T-cell (primary cell): ENCODE data around the gene TSHZ1. TPM values are rescaled to one million over a fixed set of nuclear protein-coding genes. Genes with fewer than 3 reads are reported as not detected.

Experiments used
- ATAC-seq, 4 experiments: fragments of 200-7000 bp in 3 of 4; fragments of 150-1000 bp in 1 of 4; cut with Tn5 transposase; replicated peaks in 1 of 4; 1 replicate in 3 of 4; 2 replicates in 1 of 4; pipeline ENCODE4 v1.10.0; 2021; ENCODE audit warnings: moderate library complexity in 3 of 4, mild to moderate bottlenecking in 2 of 4, moderate number of reproducible peaks in 1 of 4
- CTCF ChIA-PET, 2 donors: fragments of 300-600 bp; sonication (Branson Sonifier 250); formaldehyde crosslinking; loops; one replicate each; lab custom pipeline; 2022; ENCODE audit warnings: antibody characterized with exemption in 2 of 2; lab: Charles Lee
- POLR2A ChIA-PET, 2 donors: fragments of 300-600 bp; sonication (Branson Sonifier 250); formaldehyde crosslinking; loops; one replicate each; lab custom pipeline; 2022; ENCODE audit warnings: antibody characterized with exemption in 2 of 2; lab: Charles Lee
- DNase-seq, 35 experiments: peaks; one replicate each; pipeline versions ENCODE4 v3.0.0 to v3.0.0-alpha.2; 2013 to 2023
- H3K27ac ChIP-seq: one replicate; pipeline ENCODE4 v1.5.1; 2013; ENCODE audit warnings: low read length
- H3K27me3 ChIP-seq, 2 experiments: replicated peaks in 1 of 2; 1 replicate in 1 of 2; 2 replicates in 1 of 2; pipeline versions ENCODE4 v1.6.1 to v1.7.0; 2013; ENCODE audit warnings: low read length in 1 of 2, mixed read lengths in 1 of 2; ENCODE audit not compliant: control insufficient read depth in 2 of 2, insufficient read depth in 2 of 2; ENCODE audit errors: extremely low read depth in 1 of 2
- H3K36me3 ChIP-seq, 2 donors: 1 replicate in 1 of 2; 2 replicates in 1 of 2; pipeline versions ENCODE4 v1.6.1 to v1.7.0; 2013; ENCODE audit warnings: low read length in 1 of 2; ENCODE audit not compliant: control insufficient read depth in 2 of 2, insufficient read depth in 1 of 2; ENCODE audit errors: extremely low read depth in 1 of 2
- H3K4me1 ChIP-seq, 2 experiments: 1 replicate in 1 of 2; 2 replicates in 1 of 2; pipeline versions ENCODE4 v1.6.1 to v1.7.0; 2013; ENCODE audit warnings: low read length in 2 of 2, mixed read lengths in 1 of 2; ENCODE audit not compliant: insufficient read depth in 2 of 2, control insufficient read depth in 1 of 2; ENCODE audit errors: extremely low read depth in 1 of 2
- H3K4me3 ChIP-seq, 2 donors: 1 replicate in 1 of 2; 2 replicates in 1 of 2; pipeline versions ENCODE4 v1.5.1 to v1.7.0; 2013; ENCODE audit warnings: mild to moderate bottlenecking in 2 of 2, low read length in 1 of 2, moderate library complexity in 1 of 2; ENCODE audit not compliant: control insufficient read depth in 1 of 2; ENCODE audit errors: extremely low read depth in 1 of 2
- H3K9me3 ChIP-seq: 2 replicates; pipeline ENCODE4 v1.7.0; 2013
- H3K27ac Mint-ChIP-seq, 2 donors: one replicate each; pipeline ENCODE4 v1.8.0; 2020 to 2021; ENCODE audit warnings: mild to moderate bottlenecking in 2 of 2, mixed read lengths in 2 of 2
- H3K27me3 Mint-ChIP-seq, 2 donors: one replicate each; pipeline ENCODE4 v1.8.0; 2021 to 2022; ENCODE audit warnings: mixed read lengths in 2 of 2
- H3K36me3 Mint-ChIP-seq: one replicate; pipeline ENCODE4 v1.8.0; 2021; ENCODE audit warnings: mixed read lengths
- H3K4me1 Mint-ChIP-seq, 3 donors: one replicate each; pipeline ENCODE4 v1.8.0; 2020 to 2022; ENCODE audit warnings: mixed read lengths in 3 of 3, mild to moderate bottlenecking in 1 of 3
- H3K4me3 Mint-ChIP-seq, 3 donors: one replicate each; pipeline ENCODE4 v1.8.0; 2020 to 2022; ENCODE audit warnings: mild to moderate bottlenecking in 3 of 3, mixed read lengths in 3 of 3, moderate library complexity in 3 of 3
- H3K9me3 Mint-ChIP-seq, 3 donors: one replicate each; pipeline ENCODE4 v1.8.0; 2020 to 2022; ENCODE audit warnings: mixed read lengths in 3 of 3
- WGBS: methylation state at CpG from one replicate; pipeline ENCODE4 v1.1.5; 2013; ENCODE audit warnings: missing lambda C conversion rate; ENCODE audit not compliant: insufficient coverage; 5-methylcytosine and 5-hydroxymethylcytosine counted together
- total RNA-seq, 35 experiments: library from RNA in 6 of 35; stranded (reverse) in 6 of 35; fragments of 120-200 nt in 1 of 35; gene quantifications; one replicate each; pipeline versions ENCODE4 v1.2.1 to v1.2.4 and lab custom pipeline; 2013 to 2026

Gene TSHZ1
- total RNA-seq, 5 donors from 2014 or later (not counting 1 experiment from before 2014, with no cell fraction given): 26.5 to 31.3 (median 28.2) TPM

GRCh38 chr18:75317300-75317699 is 106.7 kb downstream of the TSHZ1 start:
- Mint-ChIP-seq H3K36me3 (no peaks in the 10 kb centered on the region), H3K4me3 (no peak overlapping the region), H3K27me3 (peaks cover 0 to 7% of the 10 kb centered on the region in 2 donors), H3K27ac (no peak overlapping the region), H3K9me3 (no peaks in the 10 kb centered on the region), H3K4me1 (no peaks in the 10 kb centered on the region)
- ChIA-PET POLR2A (no interaction called here), CTCF (interaction anchor here in 1 of 2 donors (0.7 kb wide), 1 partner anchor 145 kb away, joined by 3 read pairs; no protein-coding TSS in a partner anchor)
- Histone ChIP-seq H3K27ac (no peak overlapping the region), H3K4me3 (no peak overlapping the region), H3K36me3 (no peaks in the 10 kb centered on the region), H3K9me3 (no peaks in the 10 kb centered on the region), H3K27me3 (peaks cover 0 to 20% of the 10 kb centered on the region in 2 experiments), H3K4me1 (no peaks in the 10 kb centered on the region)
- WGBS: 95% methylated on average over 15 of the region's 17 CpGs
- ATAC-seq: no peak
- no peak for DNase-seq

GRCh38 chr18:75317703-75318102 is 107.1 kb downstream of the TSHZ1 start:
- 88% methylated on average over 5 of the region's 11 CpGs for WGBS
- H3K4me3 Mint-ChIP-seq: no peak overlapping the region

GRCh38 chr18:75319905-75320304 is 109.3 kb downstream of the TSHZ1 start:
- H3K4me1 ChIP-seq: no peaks in the 10 kb centered on the region
- POLR2A ChIA-PET: no interaction called here
- DNase-seq (no peak), ATAC-seq (no peak)
- Mint-ChIP-seq H3K4me3 (no peak overlapping the region), H3K36me3 (no peaks in the 10 kb centered on the region), H3K27me3 (peaks cover 0 to 10% of the 10 kb centered on the region in 2 donors), H3K9me3 (peaks cover 0 to 1% (median 0%) of the 10 kb centered on the region in 3 donors), H3K4me1 (no peaks in the 10 kb centered on the region), H3K27ac (no peak overlapping the region)
- no peaks in the 10 kb centered on the region for H3K9me3 ChIP-seq
- no peak overlapping the region for H3K27ac ChIP-seq
- CTCF ChIA-PET: no interaction called here
- WGBS: 83% methylated on average over 2 of the region's 9 CpGs
- peaks cover 0 to 27% of the 10 kb centered on the region in 2 experiments for H3K27me3 ChIP-seq
- H3K4me3 ChIP-seq: no peak overlapping the region
- no peaks in the 10 kb centered on the region for H3K36me3 ChIP-seq

More at GRCh38 chr18:75317703-75318102, 107.1 kb downstream of the TSHZ1 start:
- H3K9me3 Mint-ChIP-seq: no peaks in the 10 kb centered on the region
- Histone ChIP-seq H3K9me3 (no peaks in the 10 kb centered on the region), H3K36me3 (no peaks in the 10 kb centered on the region), H3K27me3 (peaks cover 0 to 23% of the 10 kb centered on the region in 2 experiments), H3K4me3 (no peak overlapping the region), H3K4me1 (no peaks in the 10 kb centered on the region), H3K27ac (no peak overlapping the region)
- ATAC-seq (no peak), DNase-seq (no peak)
- POLR2A ChIA-PET: no interaction called here
- peaks cover 0 to 7% of the 10 kb centered on the region in 2 donors for H3K27me3 Mint-ChIP-seq
- no peaks in the 10 kb centered on the region for H3K4me1 Mint-ChIP-seq
- no peak overlapping the region for H3K27ac Mint-ChIP-seq
- no peaks in the 10 kb centered on the region for H3K36me3 Mint-ChIP-seq
- CTCF ChIA-PET: no interaction called here

GRCh38 chr18:75320506-75320905 is 109.9 kb downstream of the TSHZ1 start:
- H3K9me3 ChIP-seq: no peaks in the 10 kb centered on the region
- no peak overlapping the region for H3K27ac ChIP-seq
- DNase-seq: no peak
- CTCF ChIA-PET: no interaction called here
- no peak overlapping the region for H3K27ac Mint-ChIP-seq
- peaks cover 0 to 10% of the 10 kb centered on the region in 2 donors for H3K27me3 Mint-ChIP-seq
- no peak overlapping the region for H3K4me3 Mint-ChIP-seq
- peaks cover 5 to 7% (median 5%) of the 10 kb centered on the region in 3 donors for H3K9me3 Mint-ChIP-seq
- no peaks in the 10 kb centered on the region for H3K4me1 ChIP-seq
- peaks cover 0 to 27% of the 10 kb centered on the region in 2 experiments for H3K27me3 ChIP-seq
- POLR2A ChIA-PET: no interaction called here
- no peak overlapping the region for H3K4me3 ChIP-seq
- no peaks in the 10 kb centered on the region for H3K4me1 Mint-ChIP-seq
- WGBS: no CpG with 5 or more reads among the region's 9 CpGs
- no peaks in the 10 kb centered on the region for H3K36me3 Mint-ChIP-seq
- ATAC-seq: no peak
- no peaks in the 10 kb centered on the region for H3K36me3 ChIP-seq

- ChIA-PET POLR2A (no interaction called here), CTCF (no interaction called here)
- Mint-ChIP-seq H3K4me1 (no peaks in the 10 kb centered on the region), H3K4me3 (no peak overlapping the region), H3K36me3 (no peaks in the 10 kb centered on the region), H3K27ac (no peak overlapping the region), H3K9me3 (peaks cover 11 to 15% (median 13%) of the 10 kb centered on the region in 3 donors), H3K27me3 (peaks cover 0 to 10% of the 10 kb centered on the region in 2 donors)
- DNase-seq: no peak
- Histone ChIP-seq H3K4me1 (no peaks in the 10 kb centered on the region), H3K36me3 (no peaks in the 10 kb centered on the region), H3K4me3 (no peak overlapping the region), H3K9me3 (no peaks in the 10 kb centered on the region), H3K27me3 (peaks cover 0 to 25% of the 10 kb centered on the region in 2 experiments), H3K27ac (no peak overlapping the region)
- WGBS: 80% methylated on average over 6 of the region's 6 CpGs
- no peak for ATAC-seq
Observed at GRCh38 chr18:75321431-75321830, 110.8 kb downstream of the TSHZ1 start.

GRCh38 chr18:75322206-75322605 is 111.6 kb downstream of the TSHZ1 start:
- Histone ChIP-seq H3K36me3 (no peaks in the 10 kb centered on the region), H3K4me1 (no peaks in the 10 kb centered on the region), H3K27me3 (peaks cover 0 to 19% of the 10 kb centered on the region in 2 experiments), H3K27ac (no peak overlapping the region), H3K9me3 (no peaks in the 10 kb centered on the region), H3K4me3 (no peak overlapping the region)
- DNase-seq: no peak
- no peaks in the 10 kb centered on the region for H3K4me1 Mint-ChIP-seq
- H3K36me3 Mint-ChIP-seq: no peaks in the 10 kb centered on the region
- H3K4me3 Mint-ChIP-seq: no peak overlapping the region
- H3K9me3 Mint-ChIP-seq: peaks cover 13 to 21% (median 17%) of the 10 kb centered on the region in 3 donors
- peaks cover 0 to 10% of the 10 kb centered on the region in 2 donors for H3K27me3 Mint-ChIP-seq
- ChIA-PET POLR2A (no interaction called here), CTCF (no interaction called here)
- H3K27ac Mint-ChIP-seq: no peak overlapping the region
- ATAC-seq: no peak
- WGBS: 93% methylated on average over 11 of the region's 11 CpGs
